HG03045 (cell line): ENCODE results near the gene IPO4.

Experiments
- ATAC-seq: cut with Tn5 transposase; IDR thresholded peaks from one replicate; pipeline ENCODE4 v1.9.1; 2021; ENCODE audit warnings: mild to moderate bottlenecking, moderate library complexity; ENCODE audit not compliant: unreplicated experiment

Gene IPO4

DNA sequence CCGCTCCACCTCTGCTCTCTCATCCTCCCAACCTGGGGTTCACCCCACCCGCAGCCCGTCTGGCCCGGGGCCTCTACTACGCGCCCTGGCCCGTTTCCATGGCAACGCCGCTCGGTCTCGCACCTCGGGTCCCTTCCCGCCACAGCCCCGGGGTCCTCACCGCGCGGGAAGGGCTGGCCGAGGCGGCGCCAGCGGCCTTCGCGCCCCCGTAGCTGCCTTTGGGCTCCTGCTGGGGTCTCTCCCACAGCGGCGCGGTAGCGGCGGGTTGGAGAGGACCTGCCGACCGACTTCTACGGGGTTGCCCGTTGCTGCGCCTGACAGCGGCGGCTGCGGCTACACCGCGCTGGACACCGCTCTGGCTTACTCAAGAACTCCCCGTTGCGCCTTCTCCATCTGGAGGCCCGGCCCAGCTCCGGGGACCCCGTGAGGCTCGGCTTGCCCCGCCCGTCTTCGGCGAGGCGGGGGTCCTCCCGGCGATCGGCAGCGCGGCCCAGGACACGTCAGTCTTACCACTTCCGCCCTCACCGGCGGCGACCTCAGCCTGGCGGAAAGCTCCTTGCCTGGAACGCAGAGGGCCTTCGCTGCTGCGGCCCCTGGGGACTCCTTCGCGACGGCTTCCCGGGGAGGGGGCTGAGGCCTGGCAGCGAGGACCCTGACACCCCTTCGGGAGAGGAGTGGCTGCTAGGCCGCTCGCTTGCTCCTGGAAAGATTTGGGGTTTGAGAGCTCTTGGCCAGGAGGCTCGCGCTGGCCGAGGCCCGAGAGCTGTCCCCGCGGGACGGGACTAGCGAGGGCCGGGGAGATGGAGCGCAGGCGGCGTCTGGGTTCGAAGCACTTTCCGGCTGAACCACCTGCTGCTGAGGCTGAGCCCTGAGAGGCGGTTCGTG is 6.8 kb upstream of the IPO4 start, which contains the start of gene TM9SF1:
TSS of gene TM9SF1 (minus strand) at position 256 of the 885 bp plus-strand sequence. CDS start 422 bp downstream, outside the sequence.
- peak; percentile 85 for ATAC-seq

DNA sequence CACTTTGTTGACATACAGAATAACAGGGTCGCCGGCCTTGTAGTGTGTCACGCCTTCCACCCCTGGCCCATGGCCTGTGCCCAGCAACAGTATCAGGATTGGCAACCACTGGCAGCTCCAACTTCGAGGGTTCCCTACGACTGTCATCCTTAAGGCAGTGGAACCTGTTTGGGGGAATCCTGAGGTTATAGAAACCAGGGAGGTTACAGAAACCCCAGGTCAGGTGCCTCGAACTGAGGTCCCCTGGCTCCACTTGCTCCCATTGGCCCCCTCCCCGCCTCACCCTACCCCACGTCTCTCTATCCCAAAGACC is 6.2 kb upstream of the IPO4 start:
- no peak for ATAC-seq

DNA sequence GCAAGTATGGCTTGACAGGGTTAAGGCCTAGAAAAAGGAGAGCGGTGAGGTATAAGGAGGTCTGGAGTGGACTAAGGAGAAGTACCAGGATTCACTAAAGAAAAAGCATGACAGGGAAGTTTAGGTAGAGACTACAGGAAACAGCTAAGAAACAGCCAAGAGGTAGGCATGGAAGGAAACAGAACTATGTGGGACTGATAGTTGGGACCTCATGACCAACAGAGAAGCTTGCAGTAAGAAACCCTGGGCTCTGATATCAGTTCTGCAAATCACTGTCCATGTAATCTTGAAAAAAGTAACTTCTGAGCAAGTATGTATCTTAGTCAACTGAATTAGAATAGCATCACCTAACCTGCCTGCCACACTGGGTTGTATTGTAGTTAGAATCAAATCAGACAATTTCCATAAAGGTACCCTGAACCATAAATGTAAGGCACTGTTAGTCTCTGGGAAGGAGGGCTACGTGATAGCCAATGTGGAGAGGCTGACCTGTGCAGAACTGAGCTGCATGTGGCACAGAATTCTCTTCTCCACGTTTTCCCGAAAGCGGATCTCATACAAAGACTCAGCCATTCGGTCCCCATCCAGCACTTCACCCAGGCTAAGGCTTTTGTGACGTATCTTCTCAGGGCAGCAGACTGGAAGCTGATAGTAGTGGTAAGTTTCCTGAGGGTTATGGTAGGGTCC is 5.7 kb upstream of the IPO4 start:
- ATAC-seq, result no peak

DNA sequence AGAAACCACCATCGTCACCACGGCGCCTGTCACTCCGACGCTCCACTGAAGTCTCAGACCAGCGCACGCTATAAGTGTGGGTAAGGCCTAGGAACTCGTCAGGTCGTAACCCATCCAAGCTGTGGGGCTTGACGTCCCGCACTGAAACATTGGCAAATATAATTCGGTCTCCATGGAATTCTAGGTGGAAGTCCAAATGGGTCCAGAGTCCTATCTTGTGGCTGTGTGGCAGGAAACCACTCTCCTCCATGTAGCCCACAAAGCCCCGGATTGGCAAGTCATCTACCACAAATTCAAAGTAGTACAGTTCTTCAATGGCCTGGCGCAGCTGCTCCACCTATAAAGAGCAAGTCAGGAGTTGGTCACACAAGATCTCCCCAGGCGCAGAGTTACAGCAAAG is 4.3 kb upstream of the IPO4 start:
- ATAC-seq, result no peak

- no peak for ATAC-seq
These were observed 1.8 kb upstream of the IPO4 start for GRCh38 chr14:24190416-24190815.

DNA sequence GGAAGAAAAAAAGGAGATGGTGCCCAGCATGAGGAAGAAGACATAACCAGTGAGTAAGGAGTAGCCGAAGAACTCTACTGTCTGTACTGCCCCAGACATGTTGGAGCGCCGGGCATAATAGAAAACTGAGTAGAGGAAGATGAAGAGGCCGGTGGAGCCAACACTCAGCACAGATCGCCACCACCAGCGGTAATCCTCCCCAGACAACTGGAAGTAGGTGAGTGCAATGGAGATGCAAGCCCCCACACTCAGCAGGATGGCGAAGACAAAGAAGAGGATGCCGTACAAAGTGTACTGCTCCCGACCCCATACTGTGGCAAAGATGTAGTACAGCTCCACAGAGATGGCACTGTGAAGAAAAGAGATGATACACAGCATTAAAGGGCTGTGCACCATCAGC is 844 bp upstream of the IPO4 start:
- no peak for ATAC-seq

DNA sequence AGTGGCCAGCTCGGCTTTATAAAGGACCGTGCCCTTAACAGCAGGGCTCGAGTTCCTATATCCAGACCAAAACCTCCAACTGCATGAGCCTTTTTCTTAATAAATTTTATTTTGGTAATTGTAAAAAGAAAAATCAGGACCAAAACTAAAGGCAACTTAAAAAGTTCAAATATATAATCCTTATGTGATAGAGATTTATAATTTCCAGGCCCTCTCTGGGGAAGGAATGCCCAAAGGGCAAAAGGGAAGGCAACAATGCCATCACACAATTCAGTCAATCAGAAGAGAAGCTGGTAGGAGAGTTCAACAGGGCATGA is 401 bp upstream of the IPO4 start:
- ATAC-seq, result no peak

- ATAC-seq, result no peak
These were observed 1.1 kb downstream of the IPO4 start for GRCh38 chr14:24187539-24187915.

GRCh38 chr14:24186831-24187538 is 1.6 kb downstream of the IPO4 start:
- no peak for ATAC-seq

DNA sequence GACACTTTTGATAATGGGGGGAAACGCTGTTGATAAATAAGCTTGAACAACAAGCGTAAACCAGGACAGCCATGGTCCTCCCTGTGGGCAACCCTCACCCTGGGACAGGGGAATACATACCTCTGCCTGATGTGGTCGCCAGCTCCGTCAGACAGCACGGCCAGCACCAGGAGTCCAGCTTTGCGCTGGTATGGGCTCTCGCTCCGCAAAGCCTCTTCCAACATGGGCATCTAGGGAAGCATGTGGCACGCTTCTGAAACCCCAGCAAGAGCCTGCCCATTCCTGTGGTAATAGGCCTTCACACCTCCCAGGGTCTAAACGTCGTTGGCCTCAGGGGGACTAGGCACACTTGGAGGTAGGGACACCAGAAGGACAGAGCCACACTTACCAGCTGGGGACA is 2.9 kb downstream of the IPO4 start:
- ATAC-seq, result no peak

DNA sequence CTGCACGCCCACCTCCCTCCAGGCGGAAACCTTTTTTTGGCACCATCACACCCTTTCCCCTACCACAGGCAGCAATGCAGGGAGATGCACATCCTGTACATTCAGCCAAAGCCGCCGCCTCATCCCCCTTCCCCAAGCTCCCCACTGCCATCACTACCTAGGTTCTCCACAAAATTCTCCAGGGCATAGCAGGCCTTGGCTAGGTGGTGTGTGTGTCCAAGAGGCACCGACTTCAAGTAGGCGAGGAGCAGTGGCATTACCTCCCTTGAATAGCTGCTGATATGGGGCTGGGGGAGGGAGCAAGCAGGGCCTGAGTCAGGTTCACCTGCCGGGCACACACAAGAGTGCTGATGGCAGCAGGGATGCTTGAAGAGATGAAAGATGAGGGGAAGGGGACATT is 3.6 kb downstream of the IPO4 start:
- no peak for ATAC-seq

DNA sequence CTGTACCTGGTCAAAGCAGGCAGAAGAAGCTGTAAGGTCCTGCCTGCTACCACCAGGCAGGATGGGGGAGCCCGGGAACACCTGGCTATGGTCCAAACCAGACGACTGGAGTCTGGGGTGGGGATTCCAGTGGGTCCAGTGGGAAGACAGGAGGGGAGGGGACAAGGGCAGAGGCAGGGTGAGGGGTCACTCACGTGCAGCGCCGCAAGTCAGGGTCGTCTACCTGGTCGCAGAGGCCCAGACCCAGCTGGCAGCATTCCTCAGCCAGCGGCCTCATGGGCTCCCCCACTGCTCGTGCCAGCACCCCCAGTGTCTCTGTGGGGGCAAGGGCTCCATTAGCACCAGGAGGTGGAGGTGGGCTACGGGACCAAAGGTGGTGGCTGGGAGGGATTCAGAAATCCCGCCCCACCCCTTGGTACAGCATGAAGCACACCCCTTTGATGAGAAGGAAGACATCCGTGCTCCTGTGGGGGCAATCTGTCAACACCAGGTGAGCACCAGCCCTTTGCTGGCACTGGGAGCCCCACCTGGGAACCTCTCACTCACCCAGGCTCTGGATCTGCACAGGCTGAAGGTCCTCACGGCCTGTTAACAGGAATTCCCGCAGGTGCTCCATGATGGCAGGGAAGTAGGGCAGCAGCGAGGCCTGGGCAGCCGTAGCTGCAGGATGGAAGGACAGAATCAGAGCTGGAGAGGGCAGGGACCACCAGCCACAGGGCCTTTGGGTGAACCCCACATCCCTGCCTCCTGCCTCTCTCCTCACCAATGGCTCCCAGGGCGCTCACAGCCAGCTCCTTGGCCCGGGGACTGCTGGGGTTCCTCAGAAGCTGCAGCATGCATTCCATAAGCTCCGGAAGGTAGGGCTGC is 4.3 kb downstream of the IPO4 start:
- ATAC-seq, result no peak

- no peak for ATAC-seq
These were observed 5.6 kb downstream of the IPO4 start for GRCh38 chr14:24183014-24183481.

DNA sequence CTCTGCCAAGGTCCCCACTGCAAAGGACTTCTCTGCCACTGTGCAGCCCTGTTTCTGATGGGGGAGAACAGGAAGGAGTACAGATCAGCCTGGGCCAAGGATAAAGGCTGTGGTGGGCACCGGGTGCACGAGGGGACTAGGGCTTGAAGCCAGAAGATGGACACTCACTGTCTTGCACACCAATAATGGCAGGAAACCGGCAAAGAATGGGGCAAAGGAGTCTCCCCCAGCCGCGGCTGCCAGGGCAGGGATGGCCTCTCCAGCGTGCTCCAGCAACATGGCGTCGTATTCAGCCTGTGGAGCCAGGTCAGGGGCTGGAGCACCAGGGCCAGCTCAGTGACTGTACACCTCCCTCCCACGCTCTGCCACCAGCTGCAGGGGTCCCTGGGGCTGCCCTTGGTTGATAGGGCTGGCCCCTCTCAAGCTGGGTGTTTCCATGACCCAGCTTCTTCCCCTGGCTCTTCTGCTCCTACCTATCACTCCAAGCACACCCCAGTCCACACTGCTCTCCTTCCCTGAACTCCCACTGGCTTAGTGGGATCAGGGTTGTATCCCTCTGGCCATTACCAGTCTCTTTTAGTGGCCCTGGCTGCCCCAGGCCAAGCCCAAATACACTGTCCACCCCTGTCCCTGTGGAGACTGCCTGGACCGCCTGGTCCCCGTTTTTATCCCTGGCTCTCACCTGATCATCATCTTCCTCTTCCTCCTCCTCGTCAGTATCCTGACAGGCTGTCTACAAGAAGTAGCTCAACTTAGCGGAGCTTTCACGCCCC is 6.3 kb downstream of the IPO4 start:
- no peak for ATAC-seq

GRCh38 chr14:24181371-24182077 is 7.1 kb downstream of the IPO4 start:
- ATAC-seq, result no peak

DNA sequence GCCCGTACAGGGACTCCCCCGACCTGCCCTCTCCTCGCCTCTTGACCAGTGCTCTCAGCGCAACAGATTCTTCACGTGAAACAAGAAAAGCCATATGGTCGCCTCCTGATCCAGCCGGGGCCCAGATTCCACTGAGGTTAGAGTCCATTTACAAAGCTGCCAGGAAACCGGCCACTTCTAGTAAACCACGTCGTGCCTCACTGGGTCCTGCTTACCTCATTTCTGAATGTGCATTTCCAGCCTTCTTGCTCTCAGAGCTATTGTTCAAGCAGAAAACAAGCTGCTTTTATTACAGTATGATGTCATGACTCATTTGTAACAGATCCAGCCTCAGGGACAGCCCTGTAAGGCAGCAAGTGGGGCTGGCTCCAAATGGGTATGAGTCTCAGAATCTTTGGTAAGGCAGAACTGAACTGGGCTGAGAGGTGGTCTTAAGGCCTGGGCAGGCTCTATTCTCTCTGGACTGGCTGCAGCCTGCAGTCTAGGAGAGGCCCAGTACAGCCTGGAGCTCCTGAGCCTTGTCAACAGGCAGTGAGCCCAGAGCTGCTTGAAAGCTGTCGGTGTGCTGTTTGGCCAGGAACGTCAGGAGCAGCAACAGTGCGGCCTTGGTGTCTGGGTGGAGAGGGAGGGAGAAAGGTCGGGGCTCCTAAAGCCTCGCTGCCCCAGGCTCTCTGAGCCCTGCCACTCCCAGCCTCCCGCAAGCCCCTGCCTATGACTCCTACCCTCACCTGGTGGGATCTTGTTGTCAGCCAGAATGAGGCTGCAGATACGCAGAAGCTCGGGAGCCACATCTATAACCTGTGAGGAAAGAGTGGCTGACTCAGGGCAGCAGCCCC is 8.4 kb downstream of the IPO4 start:
- ATAC-seq, result no peak

DNA sequence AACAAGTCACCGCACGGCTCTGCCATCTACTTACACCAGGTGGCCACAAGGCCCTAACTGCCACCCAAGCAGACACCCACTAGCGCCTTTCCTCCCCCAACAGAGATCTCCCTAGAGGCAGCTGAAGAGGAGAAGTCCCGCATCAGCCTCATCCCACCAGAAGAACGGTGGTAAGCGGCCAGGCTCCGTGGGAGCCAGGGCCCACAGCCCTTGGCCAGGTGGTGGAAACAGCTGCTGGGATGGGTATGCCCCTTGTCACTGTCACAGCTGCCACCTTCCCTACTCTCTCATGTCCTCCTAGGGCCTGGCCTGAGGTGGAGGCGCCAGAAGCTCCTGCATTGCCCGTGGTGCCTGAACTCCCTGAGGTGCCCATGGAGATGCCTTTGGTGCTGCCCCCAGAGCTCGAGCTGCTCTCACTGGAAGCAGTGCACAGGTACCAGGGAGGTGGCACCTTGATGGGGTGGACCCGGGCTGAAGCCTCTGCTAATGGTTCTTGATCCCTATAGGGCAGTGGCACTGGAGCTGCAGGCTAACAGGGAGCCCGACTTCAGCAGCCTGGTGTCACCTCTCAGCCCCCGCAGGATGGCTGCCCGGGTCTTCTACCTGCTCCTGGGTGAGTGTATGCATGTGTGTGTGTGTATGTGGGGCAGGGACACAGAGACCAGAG is 9.2 kb downstream of the IPO4 start:
- no peak for ATAC-seq
